A204.1 (cell line): ENCODE results near the gene ELOA.
"Not testable (repeated sequence)": the region's sequence is repeated elsewhere in the genome, so short reads cannot be mapped to it uniquely, and the experiment has no call there.

ENCODE experiments used
- FAIRE-seq: peaks from 2 replicates; lab custom pipeline; 2012; peaks lifted over from hg19 to GRCh38; lab: Jason Lieb, UNC

The ELOA gene

DNA sequence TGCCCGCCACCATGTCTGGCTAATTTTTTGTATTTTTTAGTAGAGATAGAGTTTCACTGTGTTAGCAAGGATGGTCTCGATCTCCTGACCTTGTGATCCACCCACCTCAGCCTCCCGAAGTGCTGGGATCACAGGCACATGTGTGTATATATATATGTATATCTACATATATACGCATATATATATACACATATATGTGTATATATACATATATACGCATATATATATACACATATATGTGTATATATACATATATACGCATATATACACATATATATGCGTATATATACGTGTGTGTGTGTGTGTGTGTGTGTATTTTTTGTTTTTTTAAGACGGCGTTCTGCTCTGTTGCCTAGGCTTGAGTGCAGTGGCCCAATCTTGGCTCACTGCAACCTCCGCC lies 39.9 kb downstream of the ELOA start:
- not testable (repeated sequence) for FAIRE-seq

DNA sequence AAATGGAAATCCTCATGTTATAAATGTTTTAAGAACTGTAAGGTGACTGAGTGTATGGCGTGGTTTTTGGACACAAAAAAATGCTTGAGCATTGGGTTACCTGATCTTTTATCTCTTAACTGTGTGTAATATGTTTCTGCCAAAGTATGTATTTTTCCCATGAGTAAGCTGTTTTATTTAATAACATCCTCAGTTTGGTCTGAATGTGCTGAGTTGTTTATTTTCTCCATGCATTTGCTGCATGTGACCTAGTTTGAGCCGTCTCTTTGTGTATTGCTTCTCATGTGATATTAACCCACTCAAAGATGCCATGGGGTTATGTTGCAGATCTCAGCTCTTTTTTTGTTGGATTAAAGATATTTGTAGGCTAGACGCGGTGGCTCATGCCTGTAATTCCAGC lies 41.6 kb downstream of the ELOA start:
- FAIRE-seq, result no peak

DNA sequence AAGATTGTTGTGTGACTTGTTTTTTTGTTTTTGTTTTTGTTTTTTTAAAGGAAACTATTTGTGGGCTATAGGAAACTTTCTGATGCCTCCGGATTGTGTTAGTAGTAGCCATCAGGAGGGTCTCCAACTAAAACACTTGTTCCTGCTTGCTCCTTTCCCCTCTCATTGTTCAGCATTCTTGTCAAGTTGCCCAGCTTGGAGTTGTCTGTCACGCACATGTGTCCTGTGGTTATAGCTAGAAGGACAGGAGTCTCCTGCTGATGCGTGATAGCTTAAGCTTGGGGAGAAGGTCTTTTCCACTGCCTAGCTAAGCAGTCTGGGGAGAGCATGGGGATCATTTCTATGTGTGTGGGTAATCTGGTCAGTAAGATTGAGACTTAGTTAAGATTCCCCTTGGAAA lies 44.4 kb downstream of the ELOA start:
- no peak for FAIRE-seq

DNA sequence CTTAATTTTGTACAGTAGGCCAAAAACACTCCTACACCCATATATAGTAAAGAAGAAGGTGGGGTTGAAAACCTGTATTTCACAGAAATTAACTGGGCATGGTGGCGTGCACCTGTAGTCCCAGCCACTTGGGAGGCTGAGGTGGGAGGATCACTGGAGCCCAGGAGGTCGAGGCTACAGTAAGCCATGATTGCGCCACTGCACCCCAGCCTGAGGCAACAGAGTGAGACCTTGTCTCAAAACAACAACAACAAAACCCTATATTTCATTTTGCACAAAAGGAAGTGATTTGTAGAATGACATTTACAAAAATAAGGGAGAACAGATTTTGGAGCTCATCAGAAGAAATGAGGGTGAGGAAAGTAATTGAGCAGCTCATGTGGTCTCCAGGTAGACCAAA lies 45.4 kb downstream of the ELOA start:
- no peak for FAIRE-seq

DNA sequence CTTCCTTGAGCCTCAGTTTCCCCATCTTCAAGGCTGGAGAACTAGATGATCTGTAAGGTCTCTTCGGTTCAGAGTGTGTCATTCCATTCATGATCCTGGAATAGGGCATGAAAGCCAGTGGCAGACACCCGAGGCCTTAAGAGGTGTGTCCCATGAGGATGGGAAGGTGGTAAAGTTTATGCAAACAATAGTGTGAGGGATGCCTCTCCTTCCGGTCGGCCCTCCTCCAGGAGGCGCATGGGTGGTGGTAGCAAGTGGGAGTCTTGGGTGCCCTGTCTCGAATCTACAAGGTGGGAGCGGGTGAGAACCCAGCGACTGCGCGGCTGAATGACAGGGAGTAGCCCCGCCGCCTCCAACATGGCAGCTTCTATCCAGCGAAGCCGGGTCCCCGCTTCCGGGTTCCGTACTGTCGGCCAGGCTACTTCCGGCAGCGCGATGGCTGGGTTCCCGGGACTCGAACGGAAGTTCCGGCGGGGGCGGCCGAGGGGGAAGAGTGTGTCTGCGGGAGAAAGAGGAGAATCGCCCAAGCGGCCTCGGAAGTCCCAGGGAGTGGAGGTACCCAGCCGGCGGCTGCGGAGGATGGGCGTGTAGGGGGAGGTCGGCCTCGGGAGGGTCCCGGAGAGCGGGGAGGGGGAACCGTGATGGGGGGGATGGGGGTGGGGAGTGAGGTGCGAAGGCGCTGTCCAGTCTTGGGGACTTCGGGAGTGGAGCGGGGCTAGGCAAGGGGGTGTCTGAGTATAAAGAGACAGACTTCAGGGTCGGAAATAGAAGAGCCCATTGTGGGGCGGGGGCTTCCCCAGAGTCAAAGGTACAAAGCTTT lies 47.6 kb downstream of the ELOA start, which contains the start of gene LYPLA2:
Gene LYPLA2 (plus strand): TSS at position 450 of the 820 bp plus-strand sequence. CDS start 1,538 bp downstream, outside the sequence.
- FAIRE-seq, result peak; percentile 70

DNA sequence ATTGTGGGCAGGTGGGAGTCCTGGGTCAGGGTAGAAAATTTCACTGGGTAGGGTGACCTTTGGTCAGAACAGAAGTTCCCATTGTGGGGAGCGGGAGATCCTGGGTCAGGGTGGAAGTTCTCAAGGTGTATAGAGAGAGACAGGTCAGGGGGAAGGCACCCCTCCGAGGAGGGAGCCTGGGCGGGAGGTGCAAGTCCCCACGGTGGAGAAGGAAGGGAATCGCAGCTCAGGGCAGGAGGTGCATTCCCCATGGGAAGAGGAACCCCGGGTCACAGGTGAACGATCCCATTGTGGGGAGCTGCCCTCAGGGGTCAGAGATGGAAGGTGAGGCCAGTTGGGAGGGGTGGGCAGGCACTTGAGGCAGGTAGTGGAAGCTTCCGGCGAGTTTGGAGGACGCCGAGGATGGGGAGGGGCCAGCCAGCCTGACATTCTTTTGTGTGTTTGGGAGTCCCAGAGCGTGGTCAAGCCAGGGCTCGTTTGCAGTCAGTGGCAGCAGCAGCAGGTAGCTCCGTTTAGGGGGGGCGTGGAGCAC lies 48.3 kb downstream of the ELOA start:
- FAIRE-seq, result no peak

DNA sequence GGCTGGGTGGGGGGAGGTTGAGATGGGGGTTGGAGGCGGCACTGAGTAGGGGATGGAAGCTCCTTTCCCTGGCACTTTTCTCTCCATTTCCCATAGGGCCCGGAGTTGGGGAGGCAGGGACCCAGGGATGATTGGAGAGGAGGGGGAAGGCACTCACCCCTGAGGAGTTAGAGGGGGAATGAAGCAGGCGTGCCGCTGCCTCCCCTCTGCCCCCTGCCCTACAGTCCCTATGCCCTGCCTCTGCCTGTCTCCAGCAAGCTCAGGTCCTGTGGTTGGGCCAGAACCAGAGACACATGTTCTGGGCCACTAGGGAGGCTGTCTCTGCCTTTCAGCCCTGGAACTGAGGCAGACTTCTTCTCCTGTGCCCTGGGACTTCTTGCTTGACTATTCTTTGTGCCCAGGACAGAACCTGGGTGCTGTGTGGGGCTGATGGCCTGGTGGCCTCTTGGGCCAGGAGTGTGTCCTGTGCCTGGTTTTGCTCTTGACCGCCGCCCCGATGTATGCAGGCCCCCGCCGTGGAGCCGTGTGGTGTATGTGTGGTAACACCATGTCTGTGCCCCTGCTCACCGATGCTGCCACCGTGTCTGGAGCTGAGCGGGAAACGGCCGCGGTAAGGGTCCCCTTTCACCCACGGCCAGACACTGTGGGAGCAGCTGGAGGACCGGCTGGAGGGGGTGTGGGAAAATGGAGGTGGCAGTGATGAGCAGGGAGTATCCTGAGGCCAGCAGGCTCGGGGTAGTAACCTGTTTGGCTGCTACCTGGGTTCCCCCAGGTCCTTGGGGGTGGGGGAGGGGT lies 49.1 kb downstream of the ELOA start:
- FAIRE-seq, result no peak

DNA sequence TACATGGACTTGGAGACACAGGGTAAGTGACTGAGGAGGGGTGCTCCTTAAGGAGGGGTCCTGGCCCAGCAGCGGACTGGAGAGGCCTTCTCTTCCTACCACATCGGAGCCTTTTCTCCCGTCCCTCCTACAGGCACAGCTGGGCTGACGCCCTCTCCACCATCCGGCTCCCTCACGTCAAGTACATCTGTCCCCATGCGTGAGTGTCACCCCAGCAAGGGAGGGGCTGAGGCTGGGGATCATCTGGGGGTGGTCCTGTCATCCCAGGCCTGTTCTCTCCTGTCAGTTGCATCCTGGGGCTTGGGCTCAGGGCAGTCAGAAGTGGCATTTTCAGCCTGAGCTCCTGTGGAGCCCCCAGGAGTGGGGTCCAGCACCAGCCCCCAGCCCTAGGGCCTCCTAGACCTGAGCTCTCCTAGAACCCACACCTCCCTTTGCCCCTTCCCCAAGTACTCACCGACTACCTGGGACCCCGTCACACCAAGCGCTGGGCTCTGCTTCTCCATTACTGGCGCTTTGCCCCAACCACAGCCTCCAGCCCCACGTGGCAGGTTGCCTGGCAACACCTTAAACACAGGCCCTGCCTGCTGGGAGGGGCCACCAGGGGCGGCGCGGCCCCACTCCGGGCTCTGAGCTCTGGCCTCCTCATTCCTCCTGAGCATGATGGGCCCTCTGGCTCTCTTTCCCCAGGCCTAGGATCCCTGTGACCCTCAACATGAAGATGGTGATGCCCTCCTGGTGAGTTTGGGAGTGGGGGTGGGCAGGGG lies 49.9 kb downstream of the ELOA start:
- no peak for FAIRE-seq

DNA sequence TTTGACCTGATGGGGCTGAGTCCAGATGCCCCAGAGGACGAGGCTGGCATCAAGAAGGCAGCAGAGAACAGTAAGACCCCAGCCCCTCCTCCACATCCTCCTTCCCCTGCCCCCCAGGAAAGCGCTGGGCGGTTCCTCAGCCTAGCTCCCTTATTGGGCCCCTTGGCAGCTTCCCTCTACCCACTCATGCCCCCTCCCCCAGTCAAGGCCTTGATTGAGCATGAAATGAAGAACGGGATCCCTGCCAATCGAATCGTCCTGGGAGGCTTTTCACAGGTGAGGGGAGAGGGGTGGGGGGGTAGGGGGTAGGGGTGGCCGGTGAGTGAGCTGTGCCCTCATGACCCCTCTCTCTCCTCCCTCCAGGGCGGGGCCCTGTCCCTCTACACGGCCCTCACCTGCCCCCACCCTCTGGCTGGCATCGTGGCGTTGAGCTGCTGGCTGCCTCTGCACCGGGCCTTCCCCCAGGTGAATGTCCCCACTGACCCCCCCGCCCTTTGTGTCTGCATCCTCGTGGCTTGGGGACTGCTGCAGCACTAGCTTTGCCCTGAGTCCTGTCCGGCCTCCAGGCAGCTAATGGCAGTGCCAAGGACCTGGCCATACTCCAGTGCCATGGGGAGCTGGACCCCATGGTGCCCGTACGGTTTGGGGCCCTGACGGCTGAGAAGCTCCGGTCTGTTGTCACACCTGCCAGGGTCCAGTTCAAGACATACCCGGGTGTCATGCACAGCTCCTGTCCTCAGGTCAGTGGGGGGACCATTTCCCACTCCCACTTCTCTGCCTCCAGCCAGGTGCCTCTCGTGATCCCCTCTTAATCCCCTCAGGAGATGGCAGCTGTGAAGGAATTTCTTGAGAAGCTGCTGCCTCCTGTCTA lies 50.8 kb downstream of the ELOA start:
- FAIRE-seq, result no peak

DNA sequence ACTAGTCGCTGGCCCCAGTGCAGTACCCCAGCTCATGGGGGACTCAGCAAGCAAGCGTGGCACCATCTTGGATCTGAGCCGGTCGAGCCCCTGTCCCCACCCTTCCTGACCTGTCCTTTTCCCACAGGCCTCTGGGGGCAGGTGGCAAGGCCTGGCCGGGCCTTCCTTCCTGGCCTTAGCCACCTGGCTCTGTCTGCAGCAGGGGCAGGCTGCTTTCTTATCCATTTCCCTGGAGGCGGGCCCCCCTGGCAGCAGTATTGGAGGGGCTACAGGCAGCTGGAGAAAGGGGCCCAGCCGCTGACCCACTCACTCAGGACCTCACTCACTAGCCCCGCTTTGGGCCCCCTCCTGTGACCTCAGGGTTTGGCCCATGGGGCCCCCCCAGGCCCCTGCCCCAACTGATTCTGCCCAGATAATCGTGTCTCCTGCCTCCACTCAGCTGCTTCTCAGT lies 51.5 kb downstream of the ELOA start:
- FAIRE-seq, result not testable (repeated sequence)

DNA sequence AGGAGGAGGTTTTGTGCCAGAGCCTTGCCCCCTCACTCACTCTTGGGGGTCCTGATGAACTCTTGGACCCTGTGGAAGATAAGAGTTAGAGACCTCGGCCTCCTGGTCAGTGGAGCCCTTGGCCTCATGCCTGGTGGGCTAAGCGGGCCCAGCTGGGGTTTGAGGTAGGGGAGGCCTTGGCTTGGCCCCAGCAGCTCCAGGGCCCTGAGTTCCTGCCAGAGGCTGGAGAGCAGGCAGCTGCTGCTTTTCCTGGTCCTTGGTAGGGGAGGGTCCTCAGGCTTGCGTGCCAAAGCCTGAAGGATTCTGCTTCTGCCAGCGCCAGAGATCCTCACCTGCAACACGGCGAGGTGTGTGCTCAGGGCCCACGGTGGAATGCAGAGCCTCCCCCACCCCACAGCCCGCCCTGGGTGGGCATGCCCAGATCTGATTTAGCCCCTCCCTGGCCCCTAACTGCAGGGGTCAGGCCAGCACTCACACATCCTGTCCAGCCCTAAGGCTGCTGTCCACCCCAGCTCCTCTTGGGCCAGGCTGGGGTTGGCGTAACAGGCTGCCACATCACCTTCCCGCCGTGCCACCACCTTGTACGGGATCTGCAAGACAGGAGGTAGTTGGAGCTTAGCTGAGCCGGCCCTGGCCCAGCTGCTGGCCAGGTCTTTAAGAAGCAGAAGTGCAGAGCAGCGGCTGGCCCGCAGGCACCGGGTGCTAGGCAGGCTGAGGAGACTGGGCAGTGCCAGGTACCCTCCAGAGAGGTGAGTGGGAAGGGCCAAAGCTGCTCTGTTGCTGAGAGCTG lies 52.6 kb downstream of the ELOA start:
- FAIRE-seq, result no peak

DNA sequence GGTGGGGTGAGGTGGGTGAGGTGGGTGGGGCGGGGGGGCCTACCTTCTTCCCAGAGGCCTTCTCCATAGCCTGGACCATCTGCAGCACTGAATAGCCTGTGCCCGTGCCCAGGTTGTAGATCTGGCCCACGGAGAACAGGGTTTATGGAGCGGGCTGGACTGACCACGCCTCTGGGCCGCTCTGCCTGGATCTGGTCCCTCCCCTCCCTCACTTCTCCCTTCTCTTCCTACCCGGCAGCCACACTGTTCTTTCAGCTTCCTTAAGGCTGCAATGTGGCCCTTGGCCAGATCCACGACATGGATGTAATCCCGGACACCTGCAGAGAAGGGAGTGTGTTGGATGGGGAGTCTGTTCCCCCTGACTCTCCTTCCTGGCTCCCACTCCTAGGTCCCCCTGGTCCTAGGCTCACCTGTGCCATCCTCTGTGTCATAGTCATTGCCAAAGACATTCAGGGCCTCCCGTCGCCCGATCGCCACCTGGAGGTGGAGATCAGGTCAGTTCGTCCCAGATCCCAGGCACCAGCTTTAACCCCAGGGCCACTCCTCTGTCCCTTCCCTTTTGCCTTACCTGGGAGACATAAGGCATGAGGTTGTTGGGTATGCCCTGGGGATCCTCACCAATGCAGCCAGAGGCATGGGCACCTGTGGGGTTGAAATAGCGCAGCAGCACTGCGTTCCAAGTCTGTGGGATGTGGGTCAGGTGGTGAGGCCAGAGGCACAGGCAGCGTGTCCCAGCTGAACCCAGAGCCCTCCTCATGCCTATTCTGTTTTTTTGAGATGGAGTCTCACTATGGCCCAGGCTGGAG lies 53.4 kb downstream of the ELOA start:
- FAIRE-seq, result no peak

DNA sequence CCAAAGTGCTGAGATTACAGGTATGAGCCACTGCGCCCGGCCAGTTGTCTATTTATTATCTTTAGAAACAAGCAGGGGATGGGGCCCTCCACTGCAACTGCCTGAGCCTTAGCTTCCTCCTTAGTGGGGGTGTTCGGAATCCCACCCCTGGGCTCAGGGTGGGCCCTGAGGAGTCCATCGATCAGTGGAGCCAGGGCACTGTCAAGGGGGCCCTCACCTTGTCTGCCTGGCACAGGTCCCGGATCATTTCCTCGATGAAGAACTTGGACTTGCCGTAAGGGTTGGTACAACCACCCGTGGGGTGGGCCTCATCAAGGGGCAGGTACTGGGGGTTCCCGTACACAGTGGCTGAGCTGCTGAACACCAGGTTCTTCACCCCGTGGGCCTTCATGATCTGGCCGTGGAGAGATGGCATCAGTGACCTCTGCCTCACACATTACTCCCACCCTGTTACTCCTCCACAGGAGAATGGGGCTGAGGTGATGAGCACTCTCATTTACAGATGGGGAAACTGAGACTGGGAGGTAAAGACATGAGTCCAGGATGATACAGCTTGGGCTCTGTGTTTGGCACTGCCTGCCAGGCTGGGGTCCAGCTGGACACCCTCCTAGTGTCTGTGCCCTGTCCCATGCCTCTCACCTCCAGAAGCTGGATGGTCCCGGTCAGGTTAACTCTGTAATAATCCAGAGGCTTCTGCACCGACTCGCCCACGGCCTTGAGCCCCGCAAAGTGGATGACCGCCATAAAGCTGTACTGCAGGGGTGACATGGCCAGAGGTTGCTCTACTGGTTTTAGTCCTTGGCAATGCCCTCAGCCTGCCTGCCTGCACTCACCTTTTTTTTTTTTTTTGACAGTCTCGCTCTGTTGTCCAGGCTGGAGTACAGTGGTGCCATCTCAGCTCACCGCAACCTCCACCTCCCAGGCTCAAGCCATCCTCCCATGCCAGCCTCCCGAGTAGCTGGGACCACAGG lies 54.5 kb downstream of the ELOA start:
- FAIRE-seq, result no peak

DNA sequence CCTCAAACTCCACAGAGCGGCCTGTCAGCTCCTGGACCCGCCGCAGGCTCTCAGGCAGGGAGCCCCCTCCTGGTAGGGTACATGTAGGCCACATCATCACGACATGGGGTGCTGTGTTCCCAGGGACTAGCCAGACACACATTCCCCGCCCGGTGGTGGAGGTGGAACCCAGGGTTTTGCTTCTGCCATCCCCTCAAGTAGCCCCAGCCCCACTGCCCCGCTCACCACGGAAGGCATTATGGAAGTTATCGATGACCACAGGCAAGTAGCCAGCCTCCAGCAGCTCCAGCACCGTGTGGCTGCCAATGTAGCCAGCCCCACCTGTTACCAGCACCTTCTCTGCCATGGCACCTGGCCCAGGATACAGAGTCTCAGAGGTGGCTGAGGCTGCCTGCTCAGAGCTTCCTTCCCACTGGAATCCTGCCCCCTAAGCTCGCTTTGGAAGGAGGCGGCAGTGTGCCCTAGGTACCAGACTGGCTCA lies 55.4 kb downstream of the ELOA start:
- no peak for FAIRE-seq

DNA sequence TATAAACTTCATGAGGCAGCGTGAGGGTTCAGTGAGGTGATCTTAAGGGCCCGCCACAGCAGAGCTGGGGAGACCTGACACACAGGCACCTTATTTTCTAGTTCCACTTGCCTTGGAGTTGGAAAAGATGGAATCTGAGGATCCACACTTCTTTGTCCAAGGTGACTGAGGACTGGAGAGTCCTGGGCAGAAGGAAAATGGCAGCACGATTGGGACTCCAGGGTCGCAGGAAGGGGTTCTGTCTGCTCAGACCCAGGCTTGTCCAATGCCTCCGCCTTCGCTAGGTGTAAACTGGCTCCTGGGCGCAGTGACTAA lies 55.9 kb downstream of the ELOA start:
- no peak for FAIRE-seq

DNA sequence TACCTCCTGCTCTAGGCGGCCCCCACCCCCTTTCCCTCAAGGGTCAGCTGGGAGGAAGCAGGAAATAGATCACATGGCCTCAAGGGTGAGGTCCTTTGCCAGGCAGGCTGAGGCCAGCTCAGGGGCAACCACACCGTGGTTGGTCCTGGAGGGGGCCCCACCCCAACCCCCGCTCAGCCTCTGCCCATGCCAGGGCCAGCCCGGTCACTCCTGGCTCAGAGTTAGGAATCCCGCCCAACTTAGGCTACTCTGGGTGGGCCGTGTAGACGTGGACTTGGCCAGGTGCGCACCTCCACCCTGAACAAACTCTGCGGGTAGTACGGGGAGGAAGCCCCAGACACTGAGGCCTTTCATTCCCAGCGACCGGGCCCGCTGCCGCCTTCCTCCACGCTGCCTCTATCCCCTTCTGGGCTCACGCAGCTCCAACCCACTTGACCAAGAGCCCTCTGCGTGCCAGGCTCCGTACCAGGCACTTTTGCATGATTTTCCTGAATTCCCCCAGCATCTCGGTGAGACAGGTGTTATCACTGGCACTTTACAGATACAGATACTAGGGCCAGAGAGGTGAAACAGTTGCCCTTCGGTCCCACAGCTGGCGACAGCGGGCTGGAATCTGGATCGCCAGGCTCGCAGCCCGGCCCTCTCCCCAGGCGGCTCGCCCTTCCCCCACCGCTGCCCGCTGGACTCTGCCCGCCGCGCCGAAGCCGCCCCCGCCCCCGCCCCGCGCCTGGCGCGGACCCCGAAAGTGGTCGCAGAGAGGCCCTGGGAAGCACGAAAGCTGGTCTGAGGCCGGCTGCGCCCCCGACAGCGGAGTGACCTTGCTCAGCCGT lies 56.5 kb downstream of the ELOA start:
- FAIRE-seq, result no peak
